Measurements from ENCODE around the gene METTL23.

GRCh38 chr17:76714336-76714735, 12.3 kb upstream of the METTL23 start:
- no peak for TF ChIP-seq CTCF (IDR thresholded peaks at IDR 0.05)
- TF ChIP-seq POLR2A (IDR thresholded peaks at IDR 0.05): no peak

All from Peyer's patch (tissue), 4 donors.